ENCODE data around the gene RCC1. TPM values are rescaled to one million over a fixed set of nuclear protein-coding genes. Genes with fewer than 3 reads are reported as not detected.
A peak's percentile ranks its signal among the peaks of the same experiment; 100 is the strongest.
"Not testable (repeated sequence)": the region's sequence is repeated elsewhere in the genome, so short reads cannot be mapped to it uniquely, and the experiment has no call there.

The RCC1 gene
- total RNA-seq, 6 experiments from 2014 or later: 30.9 to 45.4 (median 38.4) TPM

GRCh38 chr1:28538286-28538685 lies 32.4 kb downstream of the RCC1 start:
- Mint-ChIP-seq H3K27ac (no peak overlapping the region), H3K27me3 (ENCODE audit: insufficient read depth) (no peaks in the 10 kb centered on the region; the same call in 1 of the 2 replicates), H3K4me1 (ENCODE audit: low read depth) (no peaks in the 10 kb centered on the region), H3K9me3 (no peaks in the 10 kb centered on the region), H3K36me3 (ENCODE audit: low read depth) (peaks cover 10% of the 10 kb centered on the region), H3K4me3 (no peak overlapping the region)
- no peak for TF ChIP-seq CTCF (IDR thresholded peaks at IDR 0.05)
- DNase-seq: no peak

- no peak overlapping the region for H3K27ac Mint-ChIP-seq
- H3K36me3 Mint-ChIP-seq (ENCODE audit: low read depth): peaks cover 6% of the 10 kb centered on the region; the same call in 1 of the 2 replicates
- no peak overlapping the region for H3K4me3 Mint-ChIP-seq
- no peak for DNase-seq
- H3K4me1 Mint-ChIP-seq (ENCODE audit: low read depth): no peaks in the 10 kb centered on the region
- TF ChIP-seq CTCF (IDR thresholded peaks at IDR 0.05): peak; percentile 38; the same call in 1 of the 2 replicates
- no peaks in the 10 kb centered on the region for H3K9me3 Mint-ChIP-seq
- H3K27me3 Mint-ChIP-seq (ENCODE audit: insufficient read depth): no peaks in the 10 kb centered on the region; the same call in none of the 2 replicates
These were observed 34.8 kb downstream of the RCC1 start for GRCh38 chr1:28540651-28541050.

GRCh38 chr1:28541414-28542015 lies 35.7 kb downstream of the RCC1 start:
- not testable (repeated sequence) for H3K4me3 Mint-ChIP-seq; H3K4me1 Mint-ChIP-seq (ENCODE audit: low read depth); H3K27me3 Mint-ChIP-seq (ENCODE audit: insufficient read depth); H3K27ac Mint-ChIP-seq; H3K36me3 Mint-ChIP-seq (ENCODE audit: low read depth); H3K9me3 Mint-ChIP-seq; DNase-seq

GRCh38 chr1:28545246-28545628 lies 39.4 kb downstream of the RCC1 start:
- H3K4me3 Mint-ChIP-seq: no peak overlapping the region
- no peak overlapping the region for H3K27ac Mint-ChIP-seq
- no peaks in the 10 kb centered on the region for H3K36me3 Mint-ChIP-seq (ENCODE audit: low read depth)
- no peaks in the 10 kb centered on the region for H3K9me3 Mint-ChIP-seq
- no peak for TF ChIP-seq CTCF (IDR thresholded peaks at IDR 0.05)
- DNase-seq: no peak
- no peaks in the 10 kb centered on the region for H3K4me1 Mint-ChIP-seq (ENCODE audit: low read depth)
- no peaks in the 10 kb centered on the region; the same call in none of the 2 replicates for H3K27me3 Mint-ChIP-seq (ENCODE audit: insufficient read depth)

GRCh38 chr1:28548318-28548717 lies 42.5 kb downstream of the RCC1 start:
- H3K27me3 Mint-ChIP-seq (ENCODE audit: insufficient read depth): no peaks in the 10 kb centered on the region; the same call in none of the 2 replicates
- DNase-seq: no peak
- H3K4me3 Mint-ChIP-seq: no peak overlapping the region
- TF ChIP-seq CTCF (IDR thresholded peaks at IDR 0.05): no peak
- no peak overlapping the region for H3K27ac Mint-ChIP-seq
- H3K9me3 Mint-ChIP-seq: no peaks in the 10 kb centered on the region
- H3K4me1 Mint-ChIP-seq (ENCODE audit: low read depth): peaks cover 6% of the 10 kb centered on the region
- H3K36me3 Mint-ChIP-seq (ENCODE audit: low read depth): no peaks in the 10 kb centered on the region

- Mint-ChIP-seq H3K4me3 (no peak overlapping the region), H3K27ac (no peak overlapping the region), H3K4me1 (ENCODE audit: low read depth) (peaks cover 15% of the 10 kb centered on the region), H3K9me3 (no peaks in the 10 kb centered on the region), H3K27me3 (ENCODE audit: insufficient read depth) (no peaks in the 10 kb centered on the region; the same call in 1 of the 2 replicates), H3K36me3 (ENCODE audit: low read depth) (peaks cover 5% of the 10 kb centered on the region; the same call in 1 of the 2 replicates)
- no peak for DNase-seq
- TF ChIP-seq CTCF (IDR thresholded peaks at IDR 0.05): no peak
These were observed 45.5 kb downstream of the RCC1 start for GRCh38 chr1:28551381-28551780.
